ENCODE data around the gene SFRP4.

SFRP4 gene

DNA sequence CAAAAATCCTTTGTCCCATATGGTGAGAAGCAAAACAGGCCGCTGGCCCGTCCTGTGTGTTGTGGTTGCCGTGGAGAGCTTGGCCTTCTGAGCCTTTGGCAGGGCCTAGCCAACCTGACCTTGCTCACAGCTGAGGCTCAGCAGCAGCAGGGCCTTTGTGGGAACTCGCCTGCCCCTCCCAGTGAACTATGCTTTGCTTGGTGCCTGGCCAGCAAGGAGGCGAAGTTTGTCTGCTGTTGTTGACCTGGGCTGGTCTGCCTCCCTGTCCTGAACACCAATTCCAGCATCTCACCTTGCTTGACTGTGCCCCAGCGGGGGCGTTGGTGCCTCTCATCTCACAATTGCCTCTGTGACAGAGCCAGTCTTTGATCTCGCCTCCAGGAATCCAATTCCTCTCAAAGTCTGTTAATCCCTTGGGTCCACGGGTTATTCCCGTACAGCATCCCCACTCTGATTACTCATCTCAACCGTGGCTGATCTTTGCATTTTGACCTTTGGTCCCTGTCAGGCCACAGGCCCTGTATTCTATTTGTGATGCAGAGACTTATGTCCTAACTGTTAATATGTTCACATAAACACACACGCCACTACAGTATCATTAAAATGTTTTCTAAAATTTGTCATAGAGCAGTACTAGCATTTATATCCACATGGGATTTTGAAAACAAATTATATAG, 26.5 kb upstream of the SFRP4 start:
- Histone ChIP-seq H3K79me2 (ENCODE audit: control insufficient read depth, low read length) (no peaks in the 10 kb centered on the region), H3K9me2 (replicated peaks; ENCODE audit: control insufficient read depth, low read length) (no peaks in the 10 kb centered on the region), H3K27ac (ENCODE audit: low read depth, low read length) (no peak overlapping the region), H4K20me1 (ENCODE audit: control insufficient read depth, insufficient read depth, low read depth, low read length) (no peaks in the 10 kb centered on the region), H3K36me3 (ENCODE audit: control insufficient read depth, low read length) (no peaks in the 10 kb centered on the region), H3K4me3 (ENCODE audit: low read length) (no peak overlapping the region), H3K4me2 (ENCODE audit: low read length) (no peak overlapping the region), H3K4me1 (ENCODE audit: control insufficient read depth, low read length) (no peaks in the 10 kb centered on the region), H3K9me3 (ENCODE audit: control insufficient read depth, insufficient read depth, low read length) (no peaks in the 10 kb centered on the region), H3F3A (ENCODE audit: control insufficient read depth, insufficient read depth) (no peaks in the 10 kb centered on the region), H3K27me3 (ENCODE audit: control insufficient read depth, low read length) (no peaks in the 10 kb centered on the region)
- no peak for TF ChIP-seq EZH2phosphoT487 (IDR thresholded peaks at IDR 0.05; ENCODE audit: borderline replicate concordance, low read length)
- TF ChIP-seq, protein P1, sequence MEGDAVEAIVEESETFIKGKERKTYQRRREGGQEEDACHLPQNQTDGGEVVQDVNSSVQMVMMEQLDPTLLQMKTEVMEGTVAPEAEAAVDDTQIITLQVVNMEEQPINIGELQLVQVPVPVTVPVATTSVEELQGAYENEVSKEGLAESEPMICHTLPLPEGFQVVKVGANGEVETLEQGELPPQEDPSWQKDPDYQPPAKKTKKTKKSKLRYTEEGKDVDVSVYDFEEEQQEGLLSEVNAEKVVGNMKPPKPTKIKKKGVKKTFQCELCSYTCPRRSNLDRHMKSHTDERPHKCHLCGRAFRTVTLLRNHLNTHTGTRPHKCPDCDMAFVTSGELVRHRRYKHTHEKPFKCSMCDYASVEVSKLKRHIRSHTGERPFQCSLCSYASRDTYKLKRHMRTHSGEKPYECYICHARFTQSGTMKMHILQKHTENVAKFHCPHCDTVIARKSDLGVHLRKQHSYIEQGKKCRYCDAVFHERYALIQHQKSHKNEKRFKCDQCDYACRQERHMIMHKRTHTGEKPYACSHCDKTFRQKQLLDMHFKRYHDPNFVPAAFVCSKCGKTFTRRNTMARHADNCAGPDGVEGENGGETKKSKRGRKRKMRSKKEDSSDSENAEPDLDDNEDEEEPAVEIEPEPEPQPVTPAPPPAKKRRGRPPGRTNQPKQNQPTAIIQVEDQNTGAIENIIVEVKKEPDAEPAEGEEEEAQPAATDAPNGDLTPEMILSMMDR (IDR thresholded peaks at IDR 0.05; ENCODE audit: low read depth, low read length, poor library complexity, severe bottlenecking), result no peak

DNA sequence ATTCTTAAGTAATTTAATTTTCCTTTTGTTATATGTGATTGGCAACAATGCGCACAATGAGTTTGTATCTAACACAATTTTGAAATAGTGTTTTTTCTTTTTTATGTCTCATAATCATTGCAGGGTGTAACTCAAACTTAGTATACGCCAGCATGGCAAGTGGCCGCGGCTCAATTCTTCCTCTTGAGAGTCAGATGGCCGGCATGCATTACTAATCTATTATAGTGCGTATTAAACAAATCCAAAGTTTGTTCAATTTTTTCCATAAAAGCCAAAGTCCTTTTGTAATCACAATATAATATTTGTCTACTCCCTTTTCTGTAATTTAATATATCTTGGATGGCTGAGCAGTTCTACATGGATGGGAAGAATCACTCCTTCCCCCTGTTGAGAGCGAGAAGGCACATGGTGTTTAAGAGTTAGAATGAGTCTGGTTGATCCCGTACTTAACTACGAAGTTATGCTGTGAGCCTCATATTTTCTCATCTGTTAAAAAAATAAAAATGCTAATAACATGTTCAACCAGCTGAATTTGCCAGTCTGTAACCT, 16.5 kb upstream of the SFRP4 start:
- Histone ChIP-seq H4K20me1 (ENCODE audit: control insufficient read depth, insufficient read depth, low read depth, low read length) (no peaks in the 10 kb centered on the region), H3K4me2 (ENCODE audit: low read length) (no peak overlapping the region), H3K9me3 (ENCODE audit: control insufficient read depth, insufficient read depth, low read length) (no peaks in the 10 kb centered on the region), H3K9me2 (replicated peaks; ENCODE audit: control insufficient read depth, low read length) (no peaks in the 10 kb centered on the region), H3K27ac (ENCODE audit: low read depth, low read length) (no peak overlapping the region), H3K27me3 (ENCODE audit: control insufficient read depth, low read length) (no peaks in the 10 kb centered on the region), H3K4me1 (ENCODE audit: control insufficient read depth, low read length) (no peaks in the 10 kb centered on the region), H3K4me3 (ENCODE audit: low read length) (no peak overlapping the region), H3K36me3 (ENCODE audit: control insufficient read depth, low read length) (no peaks in the 10 kb centered on the region), H3K79me2 (ENCODE audit: control insufficient read depth, low read length) (no peaks in the 10 kb centered on the region), H3F3A (ENCODE audit: control insufficient read depth, insufficient read depth) (no peaks in the 10 kb centered on the region)
- TF ChIP-seq EZH2phosphoT487 (IDR thresholded peaks at IDR 0.05; ENCODE audit: borderline replicate concordance, low read length), result no peak
- TF ChIP-seq, protein P1 (IDR thresholded peaks at IDR 0.05; ENCODE audit: low read depth, low read length, poor library complexity, severe bottlenecking), result no peak

DNA sequence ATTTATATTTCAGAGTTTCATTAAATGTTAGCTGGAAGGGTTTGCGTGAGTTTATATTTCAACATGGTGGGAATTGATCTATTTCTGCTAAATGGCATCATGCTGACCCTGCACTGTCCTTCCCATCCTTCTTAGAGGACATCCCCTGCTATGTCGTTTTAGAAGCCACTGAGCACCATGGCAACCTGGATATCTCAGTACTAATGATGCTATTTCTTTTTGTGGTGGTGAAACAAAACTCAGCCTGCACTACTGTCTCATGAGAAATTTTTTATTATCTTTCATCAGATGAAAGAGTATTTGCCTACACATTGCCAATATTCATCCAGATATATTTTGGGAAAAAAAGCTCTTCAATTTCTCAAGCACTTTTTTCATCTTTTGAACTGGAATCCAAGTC, 15.9 kb upstream of the SFRP4 start:
- Histone ChIP-seq H3K27me3 (ENCODE audit: control insufficient read depth, low read length) (no peaks in the 10 kb centered on the region), H4K20me1 (ENCODE audit: control insufficient read depth, insufficient read depth, low read depth, low read length) (no peaks in the 10 kb centered on the region), H3K4me1 (ENCODE audit: control insufficient read depth, low read length) (no peaks in the 10 kb centered on the region), H3K27ac (ENCODE audit: low read depth, low read length) (no peak overlapping the region), H3K9me2 (replicated peaks; ENCODE audit: control insufficient read depth, low read length) (no peaks in the 10 kb centered on the region), H3K4me2 (ENCODE audit: low read length) (no peak overlapping the region), H3K79me2 (ENCODE audit: control insufficient read depth, low read length) (no peaks in the 10 kb centered on the region), H3K9me3 (ENCODE audit: control insufficient read depth, insufficient read depth, low read length) (no peaks in the 10 kb centered on the region), H3K36me3 (ENCODE audit: control insufficient read depth, low read length) (no peaks in the 10 kb centered on the region), H3F3A (ENCODE audit: control insufficient read depth, insufficient read depth) (no peaks in the 10 kb centered on the region), H3K4me3 (ENCODE audit: low read length) (no peak overlapping the region)
- TF ChIP-seq, protein P1 (IDR thresholded peaks at IDR 0.05; ENCODE audit: low read depth, low read length, poor library complexity, severe bottlenecking), result no peak
- no peak for TF ChIP-seq EZH2phosphoT487 (IDR thresholded peaks at IDR 0.05; ENCODE audit: borderline replicate concordance, low read length)

All from DOHH2 (cell line).